Ishikawa (cell line): Measurements from ENCODE around the gene KNTC1.

Source experiments
- EGR1 ChIP-seq: IDR thresholded peaks from 2 replicates; pipeline ENCODE4 v1.6.1; 2012
- EP300 ChIP-seq: IDR thresholded peaks from 2 replicates; pipeline ENCODE4 v1.6.1; 2012; ENCODE audit warnings: borderline replicate concordance
- FOXM1 ChIP-seq: IDR thresholded peaks from 2 replicates; pipeline ENCODE4 v1.6.1; 2012; ENCODE audit warnings: low read depth, borderline replicate concordance
- RAD21 ChIP-seq: IDR thresholded peaks from 2 replicates; pipeline ENCODE4 v1.6.1; 2012; ENCODE audit warnings: low read depth
- REST ChIP-seq: IDR thresholded peaks from 2 replicates; pipeline ENCODE4 v1.6.1; 2012; ENCODE audit warnings: low read depth, mild to moderate bottlenecking
- TAF1 ChIP-seq: IDR thresholded peaks from 2 replicates; pipeline ENCODE4 v1.6.1; 2012; ENCODE audit warnings: low read depth, mild to moderate bottlenecking
- USF1 ChIP-seq: IDR thresholded peaks from 2 replicates; pipeline ENCODE4 v1.6.1; 2012
- YY1 ChIP-seq: IDR thresholded peaks from 2 replicates; pipeline ENCODE4 v1.6.1; 2012; ENCODE audit warnings: low read depth
- TF ChIP-seq, protein P1 (sequence below): IDR thresholded peaks from 2 replicates; pipeline ENCODE4 v1.6.1; 2012

DNA sequence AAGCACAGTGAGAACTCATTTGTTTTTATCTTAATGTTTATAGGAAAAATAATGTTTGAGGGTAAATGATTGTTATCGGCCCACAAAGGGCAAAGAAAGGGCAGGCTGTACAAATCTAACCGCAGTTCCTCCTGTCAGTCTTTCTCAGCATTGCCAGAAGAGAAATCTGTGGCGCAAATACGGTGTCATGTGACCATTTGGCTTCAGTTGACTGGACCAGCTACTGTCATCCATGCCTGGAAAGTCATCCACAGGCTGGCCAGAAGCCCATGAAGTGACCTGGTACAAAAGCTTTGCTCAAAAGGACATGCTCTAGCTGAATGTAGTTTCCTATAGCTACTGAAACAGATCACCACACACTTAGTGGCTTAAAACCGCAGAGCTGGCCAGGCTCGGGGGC is 132.5 kb downstream of the KNTC1 start:
- TF ChIP-seq YY1 (no peak), TAF1 (no peak), REST (no peak), FOXM1 (no peak), EP300 (no peak), USF1 (no peak), RAD21 (no peak), EGR1 (no peak)
- TF ChIP-seq, protein P1, sequence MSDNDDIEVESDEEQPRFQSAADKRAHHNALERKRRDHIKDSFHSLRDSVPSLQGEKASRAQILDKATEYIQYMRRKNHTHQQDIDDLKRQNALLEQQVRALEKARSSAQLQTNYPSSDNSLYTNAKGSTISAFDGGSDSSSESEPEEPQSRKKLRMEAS = no peak
